ENCODE measurements around the gene CSHL1. TPM values are rescaled to one million over a fixed set of nuclear protein-coding genes. Genes with fewer than 3 reads are reported as not detected.

The CSHL1 gene
- total and polyA plus RNA-seq, 2 donors (not counting 1 experiment from before 2014, with no cell fraction given): not detected

DNA sequence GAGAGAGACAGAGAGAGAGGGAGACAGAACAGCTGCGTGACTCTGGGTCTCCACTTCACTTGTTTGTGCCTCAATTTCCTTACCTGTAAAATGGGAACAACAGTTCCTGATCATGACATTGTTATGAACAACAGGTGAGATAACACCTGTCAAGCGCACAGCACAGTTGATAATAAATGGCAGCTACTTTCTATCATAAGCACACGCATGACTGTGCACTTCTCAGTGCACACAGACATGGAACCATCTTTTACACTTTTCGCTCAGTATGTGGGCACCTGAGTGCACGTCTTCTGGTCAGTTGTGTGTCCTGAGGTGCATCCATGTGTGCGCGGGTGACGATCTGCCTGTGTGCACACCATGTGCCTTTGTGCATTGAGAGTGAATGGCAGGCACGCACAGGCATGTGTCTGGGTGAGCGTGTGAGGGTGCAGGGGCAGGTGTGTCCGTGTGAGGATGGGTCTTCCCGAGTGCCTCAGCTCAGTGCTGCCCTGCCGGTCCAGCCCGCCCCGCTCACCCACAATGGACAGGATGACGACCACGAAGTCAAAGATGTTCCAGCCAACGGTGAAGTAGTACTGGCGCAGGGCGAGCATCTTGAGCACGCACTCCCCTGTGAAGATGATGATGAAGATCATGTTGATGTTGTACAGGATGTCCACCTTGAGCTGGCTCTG, 31.4 kb upstream of the CSHL1 start:
- no peak overlapping the region for H3K27ac ChIP-seq (ENCODE audit: insufficient read depth, low read length)
- H3K9ac ChIP-seq (ENCODE audit: insufficient read depth, low read length): no peak overlapping the region
- no peak overlapping the region for H3K4me3 ChIP-seq (replicated peaks in 1 of 4; ENCODE audit: control extremely low read depth in 1 of 4, insufficient read depth in 1 of 4, low read depth in 3 of 4, low read length in 4 of 4)
- H3K4me2 ChIP-seq (ENCODE audit: extremely low read depth, insufficient read depth, low read length): no peak overlapping the region
- no peaks in the 10 kb centered on the region for H3K27me3 ChIP-seq (ENCODE audit: control insufficient read depth, insufficient read depth, low read length)
- H3K36me3 ChIP-seq (ENCODE audit: control insufficient read depth, insufficient read depth, low read length): no peaks in the 10 kb centered on the region
- H3K9me3 ChIP-seq (ENCODE audit: control insufficient read depth, insufficient read depth, low read depth, low read length): no peaks in the 10 kb centered on the region
- TF ChIP-seq, protein P1, sequence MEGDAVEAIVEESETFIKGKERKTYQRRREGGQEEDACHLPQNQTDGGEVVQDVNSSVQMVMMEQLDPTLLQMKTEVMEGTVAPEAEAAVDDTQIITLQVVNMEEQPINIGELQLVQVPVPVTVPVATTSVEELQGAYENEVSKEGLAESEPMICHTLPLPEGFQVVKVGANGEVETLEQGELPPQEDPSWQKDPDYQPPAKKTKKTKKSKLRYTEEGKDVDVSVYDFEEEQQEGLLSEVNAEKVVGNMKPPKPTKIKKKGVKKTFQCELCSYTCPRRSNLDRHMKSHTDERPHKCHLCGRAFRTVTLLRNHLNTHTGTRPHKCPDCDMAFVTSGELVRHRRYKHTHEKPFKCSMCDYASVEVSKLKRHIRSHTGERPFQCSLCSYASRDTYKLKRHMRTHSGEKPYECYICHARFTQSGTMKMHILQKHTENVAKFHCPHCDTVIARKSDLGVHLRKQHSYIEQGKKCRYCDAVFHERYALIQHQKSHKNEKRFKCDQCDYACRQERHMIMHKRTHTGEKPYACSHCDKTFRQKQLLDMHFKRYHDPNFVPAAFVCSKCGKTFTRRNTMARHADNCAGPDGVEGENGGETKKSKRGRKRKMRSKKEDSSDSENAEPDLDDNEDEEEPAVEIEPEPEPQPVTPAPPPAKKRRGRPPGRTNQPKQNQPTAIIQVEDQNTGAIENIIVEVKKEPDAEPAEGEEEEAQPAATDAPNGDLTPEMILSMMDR (conservative IDR thresholded peaks at IDR 0.05 in 1 of 2, IDR thresholded peaks at IDR 0.05 in 1 of 2; ENCODE audit: low read depth in 1 of 2, low read length in 2 of 2): no peak
- TF ChIP-seq EZH2 (IDR thresholded peaks at IDR 0.05; ENCODE audit: low read length, missing control alignments): no peak
- no peaks in the 10 kb centered on the region for H3K4me1 ChIP-seq (ENCODE audit: control insufficient read depth, extremely low read depth, insufficient read depth, low read length)
- no peaks in the 10 kb centered on the region for H3K79me2 ChIP-seq (ENCODE audit: control insufficient read depth, insufficient read depth, low read length)
- DNase-seq (ENCODE audit: low read depth in 2 of 2): no peak
- H2AFZ ChIP-seq (ENCODE audit: low read length): no peak overlapping the region
- no peaks in the 10 kb centered on the region for H4K20me1 ChIP-seq (ENCODE audit: control insufficient read depth, extremely low read depth, insufficient read depth, low read length)

GRCh38 chr17:63941751-63942150, 30.7 kb upstream of the CSHL1 start:
- H3K4me2 ChIP-seq (ENCODE audit: extremely low read depth, insufficient read depth, low read length): no peak overlapping the region
- H3K79me2 ChIP-seq (ENCODE audit: control insufficient read depth, insufficient read depth, low read length): no peaks in the 10 kb centered on the region
- no peak for TF ChIP-seq EZH2 (IDR thresholded peaks at IDR 0.05; ENCODE audit: low read length, missing control alignments)
- TF ChIP-seq, protein P1 (conservative IDR thresholded peaks at IDR 0.05 in 1 of 2, IDR thresholded peaks at IDR 0.05 in 1 of 2; ENCODE audit: low read depth in 1 of 2, low read length in 2 of 2): no peak
- no peaks in the 10 kb centered on the region for H3K9me3 ChIP-seq (ENCODE audit: control insufficient read depth, insufficient read depth, low read depth, low read length)
- no peak overlapping the region for H3K27ac ChIP-seq (ENCODE audit: insufficient read depth, low read length)
- H3K36me3 ChIP-seq (ENCODE audit: control insufficient read depth, insufficient read depth, low read length): no peaks in the 10 kb centered on the region
- no peaks in the 10 kb centered on the region for H4K20me1 ChIP-seq (ENCODE audit: control insufficient read depth, extremely low read depth, insufficient read depth, low read length)
- H2AFZ ChIP-seq (ENCODE audit: low read length): no peak overlapping the region
- no peaks in the 10 kb centered on the region for H3K27me3 ChIP-seq (ENCODE audit: control insufficient read depth, insufficient read depth, low read length)
- H3K4me3 ChIP-seq (replicated peaks in 1 of 4; ENCODE audit: control extremely low read depth in 1 of 4, insufficient read depth in 1 of 4, low read depth in 3 of 4, low read length in 4 of 4): no peak overlapping the region
- H3K4me1 ChIP-seq (ENCODE audit: control insufficient read depth, extremely low read depth, insufficient read depth, low read length): no peaks in the 10 kb centered on the region
- DNase-seq (ENCODE audit: low read depth in 2 of 2): no peak
- H3K9ac ChIP-seq (ENCODE audit: insufficient read depth, low read length): no peak overlapping the region

GRCh38 chr17:63941162-63941561, 30.1 kb upstream of the CSHL1 start:
- Histone ChIP-seq H3K4me1 (ENCODE audit: control insufficient read depth, extremely low read depth, insufficient read depth, low read length) (no peaks in the 10 kb centered on the region), H3K9me3 (ENCODE audit: control insufficient read depth, insufficient read depth, low read depth, low read length) (no peaks in the 10 kb centered on the region), H3K9ac (ENCODE audit: insufficient read depth, low read length) (no peak overlapping the region), H3K27me3 (ENCODE audit: control insufficient read depth, insufficient read depth, low read length) (no peaks in the 10 kb centered on the region), H3K36me3 (ENCODE audit: control insufficient read depth, insufficient read depth, low read length) (no peaks in the 10 kb centered on the region), H3K27ac (ENCODE audit: insufficient read depth, low read length) (no peak overlapping the region), H2AFZ (ENCODE audit: low read length) (no peak overlapping the region), H3K4me2 (ENCODE audit: extremely low read depth, insufficient read depth, low read length) (no peak overlapping the region), H3K79me2 (ENCODE audit: control insufficient read depth, insufficient read depth, low read length) (no peaks in the 10 kb centered on the region), H4K20me1 (ENCODE audit: control insufficient read depth, extremely low read depth, insufficient read depth, low read length) (no peaks in the 10 kb centered on the region), H3K4me3 (replicated peaks in 1 of 4; ENCODE audit: control extremely low read depth in 1 of 4, insufficient read depth in 1 of 4, low read depth in 3 of 4, low read length in 4 of 4) (no peak overlapping the region)
- TF ChIP-seq, protein P1 (conservative IDR thresholded peaks at IDR 0.05 in 1 of 2, IDR thresholded peaks at IDR 0.05 in 1 of 2; ENCODE audit: low read depth in 1 of 2, low read length in 2 of 2): no peak
- TF ChIP-seq EZH2 (IDR thresholded peaks at IDR 0.05; ENCODE audit: low read length, missing control alignments): no peak
- no peak for DNase-seq (ENCODE audit: low read depth in 2 of 2)
